Transverse colon (tissue), 4 donors: ENCODE measurements around the gene ZNF892. TPM values are rescaled to one million over a fixed set of nuclear protein-coding genes. Genes with fewer than 3 reads are reported as not detected.

Experiments
- DNase-seq: peaks from one replicate; pipeline ENCODE4 v3.0.0-alpha.2; 2019
- H3K27ac ChIP-seq, 4 donors: fragments of 200-600 bp; sonication (generic); 2 replicates each; pipeline ENCODE4 v1.5.1; 2016 to 2018; ENCODE audit warnings: inconsistent platforms in 4 of 4
- H3K27me3 ChIP-seq: fragments of 200-600 bp; sonication (generic); 2 replicates; pipeline ENCODE4 v1.5.1; 2017; ENCODE audit warnings: inconsistent platforms
- H3K36me3 ChIP-seq, 4 donors: fragments of 200-600 bp; sonication (generic); 2 replicates each; pipeline ENCODE4 v1.5.1; 2017 to 2019; ENCODE audit warnings: inconsistent platforms in 4 of 4
- H3K4me1 ChIP-seq, 4 donors: fragments of 200-600 bp; sonication (generic); 2 replicates each; pipeline ENCODE4 v1.5.1; 2017 to 2020; ENCODE audit warnings: inconsistent platforms in 4 of 4
- H3K4me3 ChIP-seq, 4 donors: fragments of 200-600 bp; sonication (generic); 1 replicate in 1 of 4; 2 replicates in 3 of 4; pipeline versions ENCODE4 v1.5.1 to v1.6.1; 2017 to 2019; ENCODE audit warnings: inconsistent platforms in 4 of 4
- H3K9me3 ChIP-seq, 2 donors: fragments of 200-600 bp; sonication (generic); 2 replicates each; pipeline ENCODE4 v1.5.1; 2017 to 2019; ENCODE audit warnings: inconsistent platforms in 2 of 2
- EP300 ChIP-seq: sonication (generic); formaldehyde crosslinking; IDR thresholded peaks from one replicate; pipeline ENCODE4 v1.6.1; 2017; ENCODE audit warnings: antibody characterized with exemption, low read depth
- POLR2A ChIP-seq: fragments of 450-650 bp; IDR thresholded peaks from one replicate; pipeline ENCODE4 v1.6.1; 2016; ENCODE audit warnings: antibody characterized with exemption, mild to moderate bottlenecking, moderate library complexity
- POLR2AphosphoS5 ChIP-seq, 3 donors: sonication (generic); formaldehyde crosslinking; IDR thresholded peaks; one replicate each; pipeline ENCODE4 v1.6.1; 2016; ENCODE audit warnings: antibody characterized with exemption in 3 of 3
- WGBS, 2 donors: methylation state at CpG; one replicate each; pipeline ENCODE4 v1.1.5; 2018; ENCODE audit warnings: low coverage in 1 of 2; 5-methylcytosine and 5-hydroxymethylcytosine counted together
- in situ Hi-C, 4 donors: fragments of 200-750 bp; cut with MboI; loops; one replicate each; pipeline versions ENCODE4 v1.15.0 to v1.15.1; 2017; ENCODE audit warnings: low sequenced_read_pairs in 3 of 4, low pct_ligation_motif_present in 1 of 4, low pct_unique_long_range_greater_than_20kb in 1 of 4
- intact Hi-C: fragments of 100-400 bp; cut with DNase I; formaldehyde crosslinking; loops from one replicate; pipeline ENCODE4 v1.15.1; 2023; ENCODE audit warnings: low total_unique reads
- total RNA-seq, 4 donors: library from RNA; depleted of rRNA; stranded (reverse); fragments of >200 nt; gene quantifications; one replicate each; pipeline ENCODE4 v1.1.0, GENCODE V29; 2016
- TF ChIP-seq, protein P1 (sequence below), 5 experiments: fragments of 200-600 bp in 3 of 5; fragments of 450-650 bp in 2 of 5; sonication (generic) in 3 of 5; IDR thresholded peaks; 1 replicate in 2 of 5; 2 replicates in 3 of 5; pipeline ENCODE4 v1.5.1; 2016 to 2017; ENCODE audit warnings: antibody characterized with exemption in 5 of 5, inconsistent platforms in 3 of 5, mild to moderate bottlenecking in 2 of 5, moderate library complexity in 1 of 5

ZNF892 gene
- total RNA-seq, 4 donors from 2014 or later: 3.4 to 6.8 (median 3.5) TPM; not detected in 1

DNA sequence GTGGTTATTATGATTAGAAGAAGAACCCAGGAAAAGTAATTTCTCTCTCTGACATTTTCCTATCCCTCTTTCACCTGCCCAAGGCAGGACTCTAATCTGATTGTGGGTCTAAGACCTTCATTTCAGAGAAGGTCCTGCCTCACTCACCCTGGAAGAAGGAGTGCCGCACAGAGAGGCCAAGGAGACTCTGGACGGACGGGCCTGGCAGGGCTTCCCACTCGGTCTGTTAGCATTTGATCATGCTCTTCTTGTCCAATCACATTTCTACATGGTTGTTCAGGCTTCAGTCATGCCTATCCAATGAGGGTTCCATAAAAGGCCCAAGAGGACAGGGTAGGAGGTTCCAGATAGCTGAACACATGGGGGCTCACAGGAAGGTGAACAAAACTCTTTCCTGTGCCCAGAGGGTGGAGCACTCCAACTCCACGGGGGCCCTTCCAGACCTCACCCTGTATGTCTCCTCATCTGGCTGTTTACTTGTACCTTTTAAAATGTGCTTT lies 27.0 kb downstream of the ZNF892 start:
- Histone ChIP-seq H3K4me3 (no peak overlapping the region), H3K27me3 (no peaks in the 10 kb centered on the region), H3K9me3 (peaks cover 0 to 4% of the 10 kb centered on the region in 2 donors), H3K27ac (no peak overlapping the region), H3K36me3 (no peaks in the 10 kb centered on the region), H3K4me1 (no peaks in the 10 kb centered on the region)
- TF ChIP-seq POLR2AphosphoS5 (IDR thresholded peaks at IDR 0.05): no peak
- TF ChIP-seq EP300: no peak
- TF ChIP-seq, protein P1, sequence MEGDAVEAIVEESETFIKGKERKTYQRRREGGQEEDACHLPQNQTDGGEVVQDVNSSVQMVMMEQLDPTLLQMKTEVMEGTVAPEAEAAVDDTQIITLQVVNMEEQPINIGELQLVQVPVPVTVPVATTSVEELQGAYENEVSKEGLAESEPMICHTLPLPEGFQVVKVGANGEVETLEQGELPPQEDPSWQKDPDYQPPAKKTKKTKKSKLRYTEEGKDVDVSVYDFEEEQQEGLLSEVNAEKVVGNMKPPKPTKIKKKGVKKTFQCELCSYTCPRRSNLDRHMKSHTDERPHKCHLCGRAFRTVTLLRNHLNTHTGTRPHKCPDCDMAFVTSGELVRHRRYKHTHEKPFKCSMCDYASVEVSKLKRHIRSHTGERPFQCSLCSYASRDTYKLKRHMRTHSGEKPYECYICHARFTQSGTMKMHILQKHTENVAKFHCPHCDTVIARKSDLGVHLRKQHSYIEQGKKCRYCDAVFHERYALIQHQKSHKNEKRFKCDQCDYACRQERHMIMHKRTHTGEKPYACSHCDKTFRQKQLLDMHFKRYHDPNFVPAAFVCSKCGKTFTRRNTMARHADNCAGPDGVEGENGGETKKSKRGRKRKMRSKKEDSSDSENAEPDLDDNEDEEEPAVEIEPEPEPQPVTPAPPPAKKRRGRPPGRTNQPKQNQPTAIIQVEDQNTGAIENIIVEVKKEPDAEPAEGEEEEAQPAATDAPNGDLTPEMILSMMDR (IDR thresholded peaks at IDR 0.05): no peak
- TF ChIP-seq POLR2A: no peak
- in situ Hi-C loops (no loop called here), intact Hi-C loops (no loop called here)
- 78 to 86% methylated on average over 4 to 5 of the region's 5 CpGs for WGBS, 2 donors
- no peak for DNase-seq

DNA sequence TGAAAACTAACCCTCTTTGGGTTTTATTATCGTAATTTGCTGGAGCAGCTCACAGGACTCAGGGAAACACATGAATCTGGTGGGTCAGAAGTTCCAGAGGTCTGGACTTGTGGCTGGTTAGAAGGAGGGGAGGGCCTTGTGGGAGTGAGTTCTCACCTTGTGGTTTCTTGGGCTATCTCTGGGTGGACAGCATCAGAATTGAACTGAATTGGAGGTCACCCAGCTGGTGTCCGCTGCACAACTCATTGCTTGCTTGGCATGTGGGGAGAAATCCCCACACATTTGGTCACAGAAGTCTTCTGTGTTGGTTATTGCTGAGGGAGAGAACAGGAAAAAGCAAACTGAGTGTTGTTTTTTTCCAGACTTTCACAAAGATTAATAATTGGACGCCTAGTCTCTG lies 27.5 kb downstream of the ZNF892 start:
- Histone ChIP-seq H3K36me3 (no peaks in the 10 kb centered on the region), H3K9me3 (peaks cover 0 to 4% of the 10 kb centered on the region in 2 donors), H3K27ac (no peak overlapping the region), H3K4me3 (no peak overlapping the region), H3K27me3 (no peaks in the 10 kb centered on the region), H3K4me1 (no peaks in the 10 kb centered on the region)
- in situ Hi-C loops (no loop called here), intact Hi-C loops (no loop called here)
- TF ChIP-seq, protein P1 (IDR thresholded peaks at IDR 0.05): no peak
- no peak for TF ChIP-seq POLR2A
- no peak for TF ChIP-seq EP300
- TF ChIP-seq POLR2AphosphoS5 (IDR thresholded peaks at IDR 0.05): no peak
- WGBS, 2 donors: 75 to 94% methylated on average over 1 to 3 of the region's 3 CpGs
- DNase-seq: no peak

DNA sequence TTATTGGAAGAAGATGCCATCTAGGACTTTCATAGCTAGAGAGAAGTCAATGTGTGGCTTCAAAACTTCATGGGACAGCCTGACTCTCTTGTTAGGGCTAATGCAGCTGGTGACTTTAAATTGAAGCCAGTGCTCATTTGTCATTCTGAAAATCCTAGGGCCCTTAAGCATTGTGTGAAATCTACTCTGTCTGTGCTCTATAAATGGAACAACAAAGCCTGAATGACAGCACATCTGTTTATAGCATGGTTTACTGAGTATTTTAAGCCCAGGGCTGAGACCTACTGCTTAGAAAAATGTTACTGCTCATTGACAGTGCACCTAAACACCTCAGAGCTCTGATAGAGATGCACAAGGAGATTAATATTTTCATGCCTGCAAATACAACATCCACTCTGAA lies 30.8 kb downstream of the ZNF892 start:
- no peaks in the 10 kb centered on the region for H3K4me1 ChIP-seq
- no peak overlapping the region for H3K4me3 ChIP-seq
- peaks cover 16 to 17% of the 10 kb centered on the region in 2 donors for H3K9me3 ChIP-seq
- no peaks in the 10 kb centered on the region for H3K27me3 ChIP-seq
- DNase-seq: no peak
- no peaks in the 10 kb centered on the region for H3K36me3 ChIP-seq
- TF ChIP-seq POLR2A (no peak), EP300 (no peak), POLR2AphosphoS5 (IDR thresholded peaks at IDR 0.05) (no peak)
- TF ChIP-seq, protein P1 (IDR thresholded peaks at IDR 0.05): no peak
- no peak overlapping the region for H3K27ac ChIP-seq
- intact Hi-C loops (no loop called here), in situ Hi-C loops (no loop called here)

DNA sequence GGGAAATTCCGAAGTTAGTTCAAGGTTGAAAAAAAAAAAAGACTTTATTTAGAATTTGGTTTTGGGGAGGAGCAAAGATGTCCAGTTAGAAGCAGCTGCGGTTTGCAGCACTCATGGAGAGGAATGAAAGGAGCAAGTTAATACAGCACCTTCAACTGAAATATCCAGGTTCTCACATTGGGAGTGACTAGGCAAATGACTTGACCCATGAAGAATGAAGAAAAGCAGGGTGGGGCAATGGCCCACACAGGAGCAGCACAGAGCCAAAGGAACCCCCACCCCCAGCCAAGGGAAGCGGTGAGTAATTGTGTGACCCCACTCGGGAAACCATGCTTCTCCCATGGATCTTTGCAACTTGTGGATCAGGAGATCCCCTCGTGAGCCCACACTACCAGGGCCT lies 32.8 kb downstream of the ZNF892 start:
- WGBS, 2 donors: 90 to 95% methylated on average over 2 to 5 of the region's 5 CpGs
- intact Hi-C loops (no loop called here), in situ Hi-C loops (no loop called here)
- H3K27ac ChIP-seq: no peak overlapping the region
- H3K4me3 ChIP-seq: no peak overlapping the region
- no peaks in the 10 kb centered on the region for H3K36me3 ChIP-seq
- no peak for TF ChIP-seq EP300
- TF ChIP-seq, protein P1 (IDR thresholded peaks at IDR 0.05): no peak
- no peak for TF ChIP-seq POLR2AphosphoS5 (IDR thresholded peaks at IDR 0.05)
- TF ChIP-seq POLR2A: no peak
- peaks cover 16 to 21% of the 10 kb centered on the region in 2 donors for H3K9me3 ChIP-seq
- no peaks in the 10 kb centered on the region for H3K27me3 ChIP-seq
- DNase-seq: no peak
- H3K4me1 ChIP-seq: no peaks in the 10 kb centered on the region
